HTERT RPE-1 (cell line): ENCODE results near the gene STAT2.
"Not testable (repeated sequence)": the region's sequence is repeated elsewhere in the genome, so short reads cannot be mapped to it uniquely, and the experiment has no call there.

Source experiments
- in situ Hi-C: fragments of 300-500 bp; cut with MboI; formaldehyde crosslinking; loops from 4 replicates; pipeline ENCODE4 v1.14.3; 2020; ENCODE audit warnings: low sequenced_read_pairs

The STAT2 gene

GRCh38 chr12:56332512-56333196 is 27.3 kb downstream of the STAT2 start:
- in situ Hi-C loops, result no loop called here

GRCh38 chr12:56330936-56331490 is 28.9 kb downstream of the STAT2 start:
- in situ Hi-C loops, result no loop called here

GRCh38 chr12:56326533-56326932 is 33.4 kb downstream of the STAT2 start:
- in situ Hi-C loops, result no loop called here

GRCh38 chr12:56326126-56326525 is 33.8 kb downstream of the STAT2 start:
- in situ Hi-C loops, result no loop called here

GRCh38 chr12:56324206-56324605 is 35.7 kb downstream of the STAT2 start:
- in situ Hi-C loops, result no loop called here

- in situ Hi-C loops, result not testable (repeated sequence)
These were observed 38.3 kb downstream of the STAT2 start for GRCh38 chr12:56321610-56322009.

GRCh38 chr12:56321027-56321426 is 38.9 kb downstream of the STAT2 start:
- in situ Hi-C loops, result no loop called here

GRCh38 chr12:56317675-56318074 is 42.2 kb downstream of the STAT2 start:
- in situ Hi-C loops, result no loop called here

GRCh38 chr12:56315622-56316473 is 44.1 kb downstream of the STAT2 start, which contains the start of gene CNPY2:
TSS of gene CNPY2 (minus strand) at chr12:56315988. CDS start at chr12:56315217, 771 bp downstream.
- in situ Hi-C loops, result no loop called here

GRCh38 chr12:56315249-56315621 is 44.7 kb downstream of the STAT2 start:
- in situ Hi-C loops, result no loop called here

- in situ Hi-C loops, result no loop called here
These were observed 48.9 kb downstream of the STAT2 start for GRCh38 chr12:56311003-56311402.

- in situ Hi-C loops, result no loop called here
These were observed 51.2 kb downstream of the STAT2 start for GRCh38 chr12:56308714-56309113.

- in situ Hi-C loops, result no loop called here
These were observed 52.5 kb downstream of the STAT2 start for GRCh38 chr12:56307221-56307965.

- in situ Hi-C loops, result no loop called here
These were observed 54.9 kb downstream of the STAT2 start for GRCh38 chr12:56304872-56305590.

- in situ Hi-C loops, result no loop called here
These were observed 55.6 kb downstream of the STAT2 start for GRCh38 chr12:56304276-56304675.

- in situ Hi-C loops, result no loop called here
These were observed 59.1 kb downstream of the STAT2 start for GRCh38 chr12:56300644-56301464.

- in situ Hi-C loops, result no loop called here
These were observed 59.9 kb downstream of the STAT2 start, which contains the start of gene CS for GRCh38 chr12:56299853-56300643. TSS of gene CS (minus strand) at chr12:56300330. CDS start at chr12:56300201, 129 bp downstream.

GRCh38 chr12:56299308-56299852 is 60.5 kb downstream of the STAT2 start:
- in situ Hi-C loops, result no loop called here
